ENCODE measurements around the gene DNAJC6.

The DNAJC6 gene

DNA sequence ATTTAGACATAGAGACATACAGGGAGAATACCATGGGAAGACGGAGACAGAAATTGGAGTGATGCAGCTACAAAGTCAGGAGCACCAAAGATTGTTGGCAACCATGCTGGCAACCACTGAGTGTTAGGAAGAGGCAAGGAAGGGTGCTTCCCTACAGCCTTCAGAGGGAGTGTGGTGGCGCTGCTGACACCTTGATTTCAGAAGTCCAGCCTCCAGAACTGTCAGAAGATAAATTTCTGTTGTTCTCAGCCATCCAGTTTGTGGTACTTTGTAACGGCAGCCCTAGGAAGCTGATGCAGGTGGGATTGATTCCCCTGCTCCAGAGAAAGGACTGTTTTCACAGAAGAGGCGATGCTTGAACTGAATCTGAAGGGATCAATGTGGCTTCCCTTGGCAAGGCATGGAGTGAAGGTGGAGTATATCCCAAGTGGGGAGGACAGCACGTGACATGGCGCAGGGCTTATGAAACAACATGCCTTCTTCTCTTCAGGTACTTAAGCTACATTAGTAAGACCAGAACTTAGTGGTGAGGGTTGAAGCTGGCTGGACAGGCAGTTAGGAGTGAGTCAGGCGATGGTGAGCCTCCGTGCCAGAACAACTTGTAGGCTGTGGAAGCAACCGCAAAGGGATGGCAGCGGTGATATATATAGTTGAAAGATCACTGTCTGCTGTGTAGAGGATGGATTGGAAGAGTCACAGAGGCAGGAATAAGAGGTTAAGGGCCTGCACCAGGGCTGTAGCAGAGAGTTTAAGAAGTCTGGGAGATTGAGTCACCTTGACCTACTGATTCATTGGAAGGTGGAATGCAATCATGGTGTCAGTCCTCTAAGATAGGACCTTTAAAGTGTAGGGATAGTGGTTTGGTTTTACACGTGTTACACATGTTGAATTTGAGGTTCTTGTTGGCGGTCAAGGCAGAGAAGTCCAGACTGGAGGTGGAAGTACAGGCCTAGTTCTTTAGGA lies 113.2 kb downstream of the DNAJC6 start:
- H3K4me1 ChIP-seq (ENCODE audit: control insufficient read depth in 1 of 2, insufficient read depth in 1 of 2, low read depth in 1 of 2, low read length in 1 of 2), result peaks cover 31 to 33% of the 10 kb centered on the region in 2 experiments
- H3K27me3 ChIP-seq, result peaks cover 5% of the 10 kb centered on the region
- H3K4me3 ChIP-seq (ENCODE audit: low read depth in 1 of 2, low read length in 1 of 2), result peak overlapping the region; percentile 88 to 93
- peak overlapping the region; percentile 95 for H3K27ac ChIP-seq
- no peaks in the 10 kb centered on the region for H3K9me3 ChIP-seq
- TF ChIP-seq, protein P1, sequence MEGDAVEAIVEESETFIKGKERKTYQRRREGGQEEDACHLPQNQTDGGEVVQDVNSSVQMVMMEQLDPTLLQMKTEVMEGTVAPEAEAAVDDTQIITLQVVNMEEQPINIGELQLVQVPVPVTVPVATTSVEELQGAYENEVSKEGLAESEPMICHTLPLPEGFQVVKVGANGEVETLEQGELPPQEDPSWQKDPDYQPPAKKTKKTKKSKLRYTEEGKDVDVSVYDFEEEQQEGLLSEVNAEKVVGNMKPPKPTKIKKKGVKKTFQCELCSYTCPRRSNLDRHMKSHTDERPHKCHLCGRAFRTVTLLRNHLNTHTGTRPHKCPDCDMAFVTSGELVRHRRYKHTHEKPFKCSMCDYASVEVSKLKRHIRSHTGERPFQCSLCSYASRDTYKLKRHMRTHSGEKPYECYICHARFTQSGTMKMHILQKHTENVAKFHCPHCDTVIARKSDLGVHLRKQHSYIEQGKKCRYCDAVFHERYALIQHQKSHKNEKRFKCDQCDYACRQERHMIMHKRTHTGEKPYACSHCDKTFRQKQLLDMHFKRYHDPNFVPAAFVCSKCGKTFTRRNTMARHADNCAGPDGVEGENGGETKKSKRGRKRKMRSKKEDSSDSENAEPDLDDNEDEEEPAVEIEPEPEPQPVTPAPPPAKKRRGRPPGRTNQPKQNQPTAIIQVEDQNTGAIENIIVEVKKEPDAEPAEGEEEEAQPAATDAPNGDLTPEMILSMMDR (IDR thresholded peaks at IDR 0.05), result no peak
- H3K36me3 ChIP-seq, result peaks cover 24% of the 10 kb centered on the region

GRCh38 chr1:65423884-65424572 lies 114.7 kb downstream of the DNAJC6 start:
- Histone ChIP-seq H3K4me1 (ENCODE audit: control insufficient read depth in 1 of 2, insufficient read depth in 1 of 2, low read depth in 1 of 2, low read length in 1 of 2) (peaks cover 31 to 33% of the 10 kb centered on the region in 2 experiments), H3K27me3 (no peaks in the 10 kb centered on the region), H3K4me3 (ENCODE audit: low read depth in 1 of 2, low read length in 1 of 2) (no peak overlapping the region), H3K36me3 (peaks cover 33% of the 10 kb centered on the region), H3K27ac (no peak overlapping the region), H3K9me3 (no peaks in the 10 kb centered on the region)
- TF ChIP-seq, protein P1 (IDR thresholded peaks at IDR 0.05), result no peak

GRCh38 chr1:65424573-65424889 lies 115.2 kb downstream of the DNAJC6 start:
- Histone ChIP-seq H3K27ac (no peak overlapping the region), H3K36me3 (peaks cover 33% of the 10 kb centered on the region), H3K27me3 (no peaks in the 10 kb centered on the region), H3K4me3 (ENCODE audit: low read depth in 1 of 2, low read length in 1 of 2) (no peak overlapping the region), H3K9me3 (no peaks in the 10 kb centered on the region), H3K4me1 (ENCODE audit: control insufficient read depth in 1 of 2, insufficient read depth in 1 of 2, low read depth in 1 of 2, low read length in 1 of 2) (peaks cover 27 to 32% of the 10 kb centered on the region in 2 experiments)
- TF ChIP-seq, protein P1 (IDR thresholded peaks at IDR 0.05), result no peak

GRCh38 chr1:65425006-65425405 lies 115.7 kb downstream of the DNAJC6 start:
- no peaks in the 10 kb centered on the region for H3K27me3 ChIP-seq
- TF ChIP-seq, protein P1 (IDR thresholded peaks at IDR 0.05), result no peak
- H3K4me3 ChIP-seq (ENCODE audit: low read depth in 1 of 2, low read length in 1 of 2), result no peak overlapping the region
- H3K36me3 ChIP-seq, result peaks cover 33% of the 10 kb centered on the region
- no peaks in the 10 kb centered on the region for H3K9me3 ChIP-seq
- H3K4me1 ChIP-seq (ENCODE audit: control insufficient read depth in 1 of 2, insufficient read depth in 1 of 2, low read depth in 1 of 2, low read length in 1 of 2), result peaks cover 22 to 28% of the 10 kb centered on the region in 2 experiments
- no peak overlapping the region for H3K27ac ChIP-seq

- H3K27ac ChIP-seq, result no peak overlapping the region
- H3K4me3 ChIP-seq (ENCODE audit: low read depth in 1 of 2, low read length in 1 of 2), result no peak overlapping the region
- H3K27me3 ChIP-seq, result no peaks in the 10 kb centered on the region
- peaks cover 39% of the 10 kb centered on the region for H3K36me3 ChIP-seq
- no peaks in the 10 kb centered on the region for H3K9me3 ChIP-seq
- TF ChIP-seq, protein P1 (IDR thresholded peaks at IDR 0.05), result no peak
- H3K4me1 ChIP-seq (ENCODE audit: control insufficient read depth in 1 of 2, insufficient read depth in 1 of 2, low read depth in 1 of 2, low read length in 1 of 2), result peaks cover 22 to 26% of the 10 kb centered on the region in 2 experiments
These were observed 116.4 kb downstream of the DNAJC6 start for GRCh38 chr1:65425697-65426096.
